Measurements from ENCODE around the gene TUBB2A.

DNA sequence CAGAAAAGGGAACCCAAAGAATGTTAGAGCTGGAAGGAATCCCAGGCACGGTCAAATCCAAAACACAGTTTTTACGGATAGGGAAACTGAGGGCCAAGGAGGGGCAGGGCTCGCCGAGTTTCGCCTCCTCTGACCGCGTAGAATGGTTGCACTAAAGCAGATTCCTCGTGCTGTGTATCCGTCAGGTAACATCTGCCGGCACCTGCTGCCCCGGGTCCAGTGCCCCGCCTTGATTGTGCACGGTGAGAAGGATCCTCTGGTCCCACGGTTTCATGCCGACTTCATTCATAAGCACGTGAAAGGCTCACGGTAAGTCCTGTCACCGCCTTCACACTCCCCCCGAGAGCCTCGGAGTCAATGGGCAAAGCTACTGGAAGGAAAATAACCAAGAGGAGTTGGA, 17.1 kb downstream of the TUBB2A start:
- no peak for TF ChIP-seq POLR2A (IDR thresholded peaks at IDR 0.05)
- TF ChIP-seq EP300 (IDR thresholded peaks at IDR 0.05) = no peak
- TF ChIP-seq, protein P1, sequence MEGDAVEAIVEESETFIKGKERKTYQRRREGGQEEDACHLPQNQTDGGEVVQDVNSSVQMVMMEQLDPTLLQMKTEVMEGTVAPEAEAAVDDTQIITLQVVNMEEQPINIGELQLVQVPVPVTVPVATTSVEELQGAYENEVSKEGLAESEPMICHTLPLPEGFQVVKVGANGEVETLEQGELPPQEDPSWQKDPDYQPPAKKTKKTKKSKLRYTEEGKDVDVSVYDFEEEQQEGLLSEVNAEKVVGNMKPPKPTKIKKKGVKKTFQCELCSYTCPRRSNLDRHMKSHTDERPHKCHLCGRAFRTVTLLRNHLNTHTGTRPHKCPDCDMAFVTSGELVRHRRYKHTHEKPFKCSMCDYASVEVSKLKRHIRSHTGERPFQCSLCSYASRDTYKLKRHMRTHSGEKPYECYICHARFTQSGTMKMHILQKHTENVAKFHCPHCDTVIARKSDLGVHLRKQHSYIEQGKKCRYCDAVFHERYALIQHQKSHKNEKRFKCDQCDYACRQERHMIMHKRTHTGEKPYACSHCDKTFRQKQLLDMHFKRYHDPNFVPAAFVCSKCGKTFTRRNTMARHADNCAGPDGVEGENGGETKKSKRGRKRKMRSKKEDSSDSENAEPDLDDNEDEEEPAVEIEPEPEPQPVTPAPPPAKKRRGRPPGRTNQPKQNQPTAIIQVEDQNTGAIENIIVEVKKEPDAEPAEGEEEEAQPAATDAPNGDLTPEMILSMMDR (IDR thresholded peaks at IDR 0.05) = no peak
- TF ChIP-seq POLR2AphosphoS5 (IDR thresholded peaks at IDR 0.05) = no peak

All from sigmoid colon (tissue), 4 donors.